Amniotic epithelial cell (primary cell): ENCODE measurements around the gene LAIR2.
"Not testable (repeated sequence)": the region's sequence is repeated elsewhere in the genome, so short reads cannot be mapped to it uniquely, and the experiment has no call there.

Source experiments
- DNase-seq: peaks from one replicate; pipeline ENCODE4 v3.0.0-alpha.2; 2010; ENCODE audit warnings: low read depth

Gene LAIR2

DNA sequence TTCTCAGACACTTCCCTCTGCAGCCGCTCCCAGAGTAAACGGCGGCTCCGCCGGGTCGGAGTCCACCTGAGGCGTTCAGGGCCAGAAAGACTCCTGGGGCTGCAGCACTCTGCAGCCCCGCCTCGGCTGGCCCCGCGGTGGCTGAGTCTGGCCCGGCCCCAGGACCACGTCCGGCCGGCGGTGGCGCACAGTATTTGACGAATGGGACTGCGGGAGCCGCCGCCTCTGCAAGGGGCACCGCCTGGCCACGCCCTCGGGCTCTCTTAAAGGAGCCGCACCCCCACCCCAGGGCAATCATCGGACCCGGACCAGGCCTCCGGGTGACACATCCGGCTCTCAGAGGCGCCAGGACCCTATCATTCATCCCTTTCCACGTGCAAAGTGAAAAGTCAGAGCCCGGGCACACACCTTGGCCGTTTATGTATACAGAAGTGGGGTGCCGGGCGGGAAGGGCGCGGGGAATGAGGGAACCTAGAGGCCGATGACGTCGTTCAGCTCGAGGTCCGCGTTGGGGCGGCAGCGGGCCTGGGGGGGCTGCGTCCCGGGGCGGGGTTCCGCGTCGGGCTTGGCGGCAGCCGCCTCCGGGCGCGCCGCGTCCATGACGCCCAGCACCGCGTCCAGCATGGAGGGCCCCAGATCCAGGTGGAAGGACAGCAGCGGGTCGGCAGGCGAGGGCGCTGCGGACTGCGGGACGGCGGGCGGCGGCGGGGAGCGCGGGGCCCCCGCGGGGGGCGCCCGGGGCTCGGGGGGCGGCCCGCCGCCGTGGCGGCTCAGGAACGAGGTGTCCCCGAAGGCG, 37.8 kb upstream of the LAIR2 start:
- peak; percentile 72 for DNase-seq

DNA sequence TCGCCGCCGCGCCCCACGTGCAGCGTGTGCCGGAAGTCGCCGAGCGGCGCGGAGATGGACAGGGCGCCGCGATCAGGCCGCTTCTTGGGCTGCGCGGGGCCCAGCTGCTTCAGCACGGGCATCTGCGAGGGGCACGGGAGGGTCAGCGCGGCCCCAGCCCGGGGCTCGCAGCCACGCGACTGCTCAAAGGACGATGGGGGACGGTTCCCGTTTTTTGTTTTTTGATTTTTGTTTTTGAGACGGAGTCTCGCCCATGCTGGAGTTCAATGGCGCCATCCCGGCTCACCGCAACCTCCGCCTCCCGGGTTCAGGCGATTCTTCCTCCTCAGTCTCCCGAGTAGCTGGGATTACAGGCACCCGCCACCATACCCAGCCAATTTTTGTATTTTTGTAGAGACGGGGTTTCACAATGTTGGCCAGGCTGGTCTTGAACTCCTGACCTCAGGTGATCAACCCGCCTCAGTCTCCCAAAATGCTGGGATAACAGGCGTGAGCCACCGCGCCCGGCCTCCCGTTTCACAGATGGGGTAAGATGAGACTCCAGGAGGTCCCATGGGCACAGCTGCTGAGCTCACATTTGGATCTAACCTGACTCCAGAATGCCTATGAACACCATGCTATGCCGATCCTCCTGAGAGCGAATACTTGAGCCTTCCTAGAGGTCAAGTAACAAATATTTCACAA, 37.1 kb upstream of the LAIR2 start:
- no peak for DNase-seq

DNA sequence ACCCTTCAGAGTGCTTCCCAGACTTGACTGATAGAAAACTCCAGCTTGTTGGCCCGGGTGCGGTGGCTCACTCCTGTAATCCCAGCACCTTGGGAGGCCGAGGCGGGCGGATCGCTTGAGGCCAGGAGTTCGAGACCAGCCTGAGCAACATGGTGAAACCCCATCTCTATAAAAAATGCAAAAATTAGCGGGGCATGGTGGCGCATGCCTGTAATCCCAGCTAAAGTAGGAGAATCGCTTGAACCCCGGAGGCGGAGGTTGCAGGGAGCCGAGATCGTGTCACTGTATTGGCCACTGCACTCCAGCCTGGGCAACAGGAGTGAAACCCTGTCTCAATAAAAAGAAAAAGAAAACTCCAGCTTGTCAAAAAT, 36.5 kb upstream of the LAIR2 start:
- not testable (repeated sequence) for DNase-seq

DNA sequence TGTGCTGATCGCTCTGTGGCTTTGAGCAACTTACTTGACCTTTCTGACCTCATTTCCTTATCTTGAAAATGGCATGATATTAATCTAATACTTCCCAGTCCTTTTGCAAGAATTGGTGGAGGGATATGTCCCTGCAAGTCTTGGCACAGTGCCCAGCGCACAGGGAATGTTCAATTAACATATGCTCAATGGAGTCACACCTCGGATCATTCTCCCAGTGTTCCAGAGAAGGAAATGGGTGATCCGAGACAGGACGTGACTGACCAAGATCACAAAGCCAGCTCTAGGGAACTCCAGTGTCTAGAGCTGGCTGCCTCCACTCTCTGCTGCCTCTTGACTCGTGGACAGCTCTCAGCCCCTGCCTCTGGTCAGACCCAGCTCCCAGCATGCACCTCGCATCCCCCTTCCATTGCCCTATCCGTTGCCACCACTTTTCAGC, 33.1 kb upstream of the LAIR2 start:
- DNase-seq = no peak

DNA sequence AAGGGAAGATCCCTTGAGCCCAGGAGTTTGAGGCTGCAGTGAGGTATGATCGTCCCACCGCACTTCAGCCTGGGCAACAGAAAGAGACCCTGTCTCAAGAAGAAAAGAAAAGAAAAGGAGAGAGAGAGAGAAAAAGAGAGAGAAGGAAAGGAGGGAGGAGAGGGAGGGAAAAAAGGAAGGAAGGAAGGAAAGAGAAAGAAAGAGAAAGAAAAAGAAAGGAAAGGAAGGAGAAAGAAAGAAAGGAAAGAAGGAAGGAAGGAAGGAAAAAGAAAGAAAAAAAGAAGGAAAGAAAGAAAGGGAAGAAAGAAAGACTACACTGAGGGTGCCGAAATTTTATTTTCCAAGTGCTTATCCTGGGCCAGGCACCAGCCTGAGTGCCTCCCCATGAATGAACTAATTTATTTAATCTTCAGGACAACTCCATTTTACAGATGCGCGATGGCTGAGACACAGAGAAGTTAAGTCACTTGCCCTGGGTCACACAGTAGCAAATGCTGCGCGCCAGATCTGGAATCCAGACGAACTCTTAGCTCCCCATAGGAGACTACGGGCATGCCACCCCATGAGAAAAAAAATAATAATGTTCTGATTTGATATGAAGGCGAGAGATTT, 32.2 kb upstream of the LAIR2 start:
- no peak for DNase-seq

DNA sequence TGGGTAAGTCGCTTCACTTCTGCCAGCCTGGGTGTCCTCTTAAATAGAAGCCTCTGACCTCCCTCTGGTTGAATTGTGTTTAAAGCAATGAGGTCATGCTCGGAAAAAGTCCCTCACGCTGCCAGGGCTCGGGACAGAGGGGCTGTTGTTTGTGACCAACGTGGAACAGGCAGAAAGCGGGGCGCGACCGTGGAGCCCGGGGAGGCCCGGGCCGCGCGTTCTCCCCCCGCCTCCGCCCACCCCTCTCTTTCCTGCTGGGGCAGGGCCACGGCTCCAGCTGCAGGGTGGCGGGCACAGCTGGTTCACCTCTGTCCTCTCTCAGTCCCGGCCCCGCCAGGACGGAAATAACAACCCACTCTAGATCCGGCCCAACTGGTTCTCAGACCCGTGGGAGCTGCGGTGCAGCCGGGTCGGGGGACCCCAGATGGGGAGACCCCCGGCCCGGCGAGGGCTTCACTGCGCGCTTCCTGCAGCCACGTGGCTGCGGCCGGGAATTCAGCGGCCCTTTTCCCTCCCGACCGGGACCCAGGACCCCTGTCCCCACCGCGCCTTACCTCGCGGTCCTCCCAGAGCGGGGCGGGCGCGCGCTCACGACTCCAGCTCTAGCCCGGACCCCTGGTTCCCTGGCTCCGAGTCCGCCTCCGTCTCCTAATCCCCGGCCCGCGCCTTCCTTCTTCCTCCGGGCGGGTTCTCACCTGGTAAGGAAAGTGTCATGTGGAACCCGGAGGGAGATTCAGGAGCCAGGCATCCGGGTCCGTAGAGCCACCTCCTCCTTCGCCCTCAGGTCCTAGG, 31.4 kb upstream of the LAIR2 start:
- no peak for DNase-seq

DNA sequence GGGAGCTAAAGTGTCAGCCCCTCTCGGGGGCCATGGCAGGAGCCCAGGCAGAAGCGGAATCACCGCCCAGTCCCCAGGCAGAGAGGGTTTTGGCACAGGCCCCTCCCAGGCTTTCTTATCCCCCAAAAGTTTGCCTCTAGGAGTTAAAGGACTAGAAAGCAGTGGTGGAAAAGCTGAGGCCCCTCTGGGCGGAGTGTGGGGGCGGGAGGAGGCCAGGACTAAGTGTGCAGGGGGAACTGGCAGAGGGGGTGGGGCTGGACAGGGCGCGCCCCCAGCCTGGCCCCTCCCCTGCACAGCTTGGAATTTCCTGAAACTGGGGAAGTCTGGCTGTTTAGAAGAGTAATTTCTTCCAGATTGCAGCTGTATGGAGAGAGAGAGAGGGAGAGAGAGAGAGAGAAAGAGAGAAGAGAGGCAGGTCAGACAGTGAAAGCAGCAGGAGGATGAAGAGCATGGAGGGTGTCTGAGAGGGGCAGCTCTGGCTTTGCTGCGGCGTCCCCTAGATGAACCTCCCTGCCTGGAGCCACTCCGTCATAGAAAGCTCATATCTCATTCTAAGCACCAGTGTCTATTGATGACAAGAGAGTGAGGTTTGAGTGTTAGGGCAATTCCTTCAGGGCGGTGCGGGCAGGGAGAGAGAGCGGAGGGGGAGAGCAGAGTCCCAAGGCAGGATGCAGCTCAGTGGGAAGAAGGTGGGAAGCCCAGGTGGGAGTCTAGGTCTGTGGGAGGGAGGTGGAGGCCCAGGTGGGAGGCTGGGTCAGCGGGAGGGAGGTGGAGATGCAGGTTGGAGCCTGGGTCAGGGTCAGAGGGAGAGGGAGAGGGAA, 29.4 kb upstream of the LAIR2 start, which contains the start of gene CDC42EP5:
Gene CDC42EP5 (minus strand): TSS at position 226 of the 821 bp plus-strand sequence. CDS start 7,749 bp downstream, outside the sequence.
- peak; percentile 78 for DNase-seq

DNA sequence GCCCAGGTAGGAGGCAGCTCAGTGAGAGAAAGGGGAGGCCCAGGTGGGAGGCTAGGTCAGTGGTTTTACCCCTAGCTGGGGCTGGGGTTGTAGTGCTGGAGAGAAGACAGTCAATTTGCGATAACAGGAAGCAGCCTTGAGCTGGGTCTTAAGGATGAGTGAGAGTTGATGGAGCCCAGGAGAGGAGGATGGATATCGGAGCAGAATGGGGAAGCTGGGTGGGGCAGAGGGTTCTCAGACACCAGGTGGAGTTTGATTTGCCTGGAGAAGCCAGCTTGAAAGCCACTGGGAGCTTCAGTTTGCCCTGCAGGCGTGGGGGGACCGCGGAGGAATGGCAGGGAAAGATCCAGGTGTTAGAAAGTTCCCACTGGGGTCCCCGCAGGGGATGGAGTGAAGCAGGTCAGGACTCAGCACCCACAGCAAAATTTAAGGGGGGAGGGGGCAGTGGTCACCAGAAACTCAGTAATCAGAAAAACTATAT, 28.7 kb upstream of the LAIR2 start:
- DNase-seq = no peak

DNA sequence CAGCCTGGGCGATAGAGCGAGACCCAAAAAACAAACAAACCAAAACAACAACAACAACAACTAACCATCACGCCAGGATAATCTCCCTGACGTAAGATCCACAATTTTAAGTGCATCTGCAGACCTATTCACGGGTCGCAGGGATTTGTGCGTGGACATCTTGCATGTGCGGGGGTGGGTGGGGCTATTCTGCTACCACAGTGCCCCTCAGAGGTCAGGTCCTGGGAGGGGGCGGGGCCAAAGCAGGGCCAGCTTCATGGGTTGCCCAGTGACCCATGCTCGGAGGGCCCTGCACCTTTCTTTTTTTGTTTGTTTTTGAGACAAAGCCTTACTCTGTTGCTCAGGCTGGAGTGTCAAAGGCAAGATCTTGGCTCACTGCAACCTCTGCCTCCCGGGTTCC, 26.9 kb upstream of the LAIR2 start:
- no peak for DNase-seq

DNA sequence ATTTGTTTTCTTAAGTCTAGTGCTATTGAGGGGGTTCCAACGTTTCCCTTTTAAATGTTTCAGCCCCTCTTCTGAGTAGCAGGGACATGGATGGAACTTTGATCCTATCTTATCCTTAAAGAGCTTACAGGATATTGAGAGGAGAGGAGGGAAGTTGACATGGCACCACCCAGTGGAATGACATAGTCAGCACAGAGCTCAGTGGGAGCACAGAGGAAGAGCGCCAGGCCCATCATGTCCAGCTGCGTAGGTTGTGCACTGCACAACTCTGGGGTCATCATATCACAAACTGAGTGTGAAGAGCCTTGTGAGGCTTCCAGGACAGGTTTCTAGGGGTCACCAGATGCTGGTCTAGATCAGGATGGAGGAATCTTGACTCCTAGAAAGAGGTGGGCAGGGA, 25.0 kb upstream of the LAIR2 start:
- no peak for DNase-seq

DNA sequence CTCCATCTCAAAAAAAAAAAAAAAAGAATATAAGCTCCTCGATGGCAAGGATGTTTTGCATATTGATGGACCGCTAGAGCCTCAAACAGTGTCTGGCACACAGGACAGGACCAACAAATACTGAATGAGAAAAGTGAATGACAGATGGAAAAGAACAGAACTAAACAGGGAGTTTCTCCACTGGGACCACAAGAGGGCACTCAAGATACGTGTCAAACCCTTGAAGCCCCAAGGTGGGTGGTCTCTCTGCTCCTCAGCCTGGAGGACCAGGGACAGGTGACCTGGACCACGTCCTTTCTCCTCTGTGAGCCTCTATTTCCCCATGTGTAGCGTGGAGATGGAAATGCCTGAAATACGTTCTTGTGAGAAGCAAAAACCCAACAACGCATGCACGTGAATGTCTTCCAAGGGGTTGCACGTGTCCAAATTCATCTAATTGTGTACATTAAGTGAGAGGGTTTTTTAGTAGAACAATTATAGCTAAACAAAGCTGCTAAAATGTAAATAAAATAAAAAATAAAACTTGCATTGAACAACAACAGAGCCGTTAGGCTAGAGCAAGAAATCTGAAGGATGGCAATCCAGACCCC, 23.9 kb upstream of the LAIR2 start:
- peak; percentile 58 for DNase-seq

DNA sequence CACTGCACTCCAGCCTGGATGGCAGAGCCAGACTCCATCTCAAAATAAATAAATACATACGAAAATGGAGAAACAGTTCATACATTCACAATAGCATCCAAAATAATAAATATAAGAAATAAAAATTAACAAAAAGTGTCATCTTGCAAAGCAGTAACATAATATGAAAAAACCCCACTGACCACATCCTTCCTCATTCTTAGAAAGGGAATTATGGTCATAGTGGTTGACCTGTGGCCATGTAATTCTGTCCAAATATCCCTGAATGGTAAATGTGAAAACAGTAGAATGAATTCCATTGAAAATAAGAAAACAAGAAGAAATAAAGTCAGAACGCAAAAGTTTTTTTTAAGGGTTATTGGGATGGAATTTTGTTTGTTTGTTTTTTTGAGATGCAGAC, 22.6 kb upstream of the LAIR2 start:
- DNase-seq = no peak

DNA sequence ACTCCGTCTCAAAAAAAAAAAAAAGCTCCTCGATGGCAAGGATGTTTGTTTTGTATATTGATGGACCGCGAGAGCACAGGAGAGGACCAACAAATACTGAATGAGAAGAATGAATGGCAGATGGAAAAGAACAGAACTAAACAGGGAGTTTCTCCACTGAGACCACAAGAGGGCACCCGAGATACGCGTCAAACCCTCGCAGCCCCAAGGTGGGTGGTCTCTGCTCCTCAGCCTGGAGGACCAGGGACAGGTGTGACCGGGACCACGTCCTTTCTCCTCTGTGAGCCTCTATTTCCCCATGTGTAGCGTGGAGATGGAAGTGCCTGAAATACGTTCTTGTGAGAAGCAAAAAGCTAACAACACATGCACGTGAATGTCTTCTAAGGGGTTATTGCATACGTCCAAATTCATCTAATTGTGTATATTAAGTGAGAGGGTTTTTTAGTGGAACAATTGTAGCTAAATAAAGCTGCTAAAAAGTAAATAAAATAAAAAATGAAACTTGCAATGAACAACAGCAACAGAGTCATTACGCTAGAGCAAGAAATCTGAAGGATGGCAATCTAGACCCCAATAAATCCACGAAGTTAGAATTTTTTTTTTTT, 21.2 kb upstream of the LAIR2 start:
- DNase-seq = peak; percentile 42

DNA sequence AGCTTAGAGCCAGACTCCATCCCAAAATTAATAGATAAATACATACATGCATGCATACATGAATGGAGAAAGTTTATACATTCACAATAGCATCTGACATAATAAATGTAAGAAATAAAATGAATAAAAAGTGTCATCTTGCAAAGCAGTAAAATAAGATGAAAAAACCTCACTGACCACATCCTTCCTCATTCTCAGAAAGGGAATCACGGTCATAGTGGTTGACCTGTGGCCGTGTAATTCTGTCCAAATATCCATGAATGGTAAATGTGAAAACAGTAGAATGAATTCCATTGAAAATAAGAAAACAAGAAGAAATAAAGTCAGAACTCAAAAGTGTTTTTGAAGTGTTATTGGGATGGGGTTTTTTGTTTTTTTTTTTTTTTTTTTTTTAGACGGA, 19.7 kb upstream of the LAIR2 start:
- DNase-seq = no peak

DNA sequence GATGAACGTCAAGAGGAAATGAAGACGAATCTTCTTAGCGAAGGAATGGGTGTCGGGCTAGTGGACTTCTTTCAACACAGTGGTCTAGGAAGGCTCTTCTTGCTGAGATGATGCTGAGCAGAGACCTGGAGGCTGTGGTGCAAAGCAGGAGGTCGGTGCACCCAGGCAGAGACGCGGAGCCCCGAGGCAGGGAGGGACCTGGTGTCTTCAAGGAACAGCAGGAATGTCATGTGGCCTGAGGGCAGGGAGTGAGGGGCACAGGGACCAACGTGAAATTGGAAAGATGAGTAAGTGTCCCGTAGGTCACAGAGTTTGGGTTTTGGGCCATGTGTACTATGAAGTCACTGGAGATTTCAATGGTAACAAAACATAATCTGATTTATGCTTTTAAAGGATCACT, 18.2 kb upstream of the LAIR2 start:
- no peak for DNase-seq

DNA sequence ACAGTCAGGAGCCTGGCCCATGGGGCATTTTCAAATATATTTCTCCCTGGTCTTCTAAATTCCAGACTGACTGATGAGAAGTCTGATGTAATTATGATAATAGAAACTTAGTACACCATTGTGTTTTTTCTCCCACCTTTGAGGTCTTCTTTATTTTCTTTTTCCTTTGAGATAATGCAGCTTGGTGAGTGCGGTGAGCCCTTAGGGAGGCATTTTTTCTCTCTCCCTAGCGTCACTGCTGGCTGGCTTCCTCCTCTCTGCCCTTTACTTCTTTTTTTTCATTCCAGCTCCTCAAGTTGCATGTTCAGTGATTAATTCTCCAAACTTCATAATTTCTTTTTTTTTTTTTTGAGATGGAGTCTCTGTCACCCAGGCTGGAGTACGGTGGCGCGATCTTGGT, 16.8 kb upstream of the LAIR2 start:
- no peak for DNase-seq

DNA sequence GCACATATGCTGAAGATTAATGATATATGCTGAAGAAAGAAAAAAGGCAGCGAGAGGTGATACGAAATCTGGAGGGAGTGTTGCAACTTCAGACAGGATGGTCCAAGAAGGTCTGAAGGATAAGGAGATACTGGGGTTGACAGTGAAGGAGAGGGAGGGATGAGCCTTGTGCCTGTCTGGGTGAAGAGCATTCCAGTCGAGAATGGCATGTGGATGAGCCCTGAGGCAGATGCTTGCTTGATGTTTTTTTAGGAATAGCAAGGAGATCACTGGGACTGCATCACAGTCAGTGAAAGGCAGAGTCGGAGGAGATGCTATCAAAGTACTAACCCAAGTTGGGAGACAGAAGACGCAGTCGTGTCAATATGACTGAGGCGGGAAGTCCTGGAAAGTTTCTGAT, 13.3 kb upstream of the LAIR2 start:
- no peak for DNase-seq

DNA sequence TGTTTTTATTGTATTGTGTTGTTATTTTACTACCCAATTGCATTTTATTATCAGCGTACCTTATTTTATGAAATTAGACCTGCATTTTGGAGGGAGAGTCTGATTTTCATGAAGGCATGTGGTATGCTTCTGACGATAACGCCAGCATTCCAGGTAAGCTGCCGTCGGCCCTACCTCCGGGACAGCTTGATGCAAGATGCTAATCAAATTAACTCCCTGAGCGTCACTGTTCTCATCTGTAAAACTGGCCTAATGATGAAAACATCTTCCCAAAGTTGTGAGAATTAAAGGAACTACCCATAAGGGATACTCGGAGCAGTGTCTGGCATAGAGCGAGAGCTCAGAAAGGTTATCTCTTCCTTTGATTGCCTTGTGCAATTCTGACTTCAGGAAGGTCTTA, 12.9 kb upstream of the LAIR2 start:
- DNase-seq = no peak

DNA sequence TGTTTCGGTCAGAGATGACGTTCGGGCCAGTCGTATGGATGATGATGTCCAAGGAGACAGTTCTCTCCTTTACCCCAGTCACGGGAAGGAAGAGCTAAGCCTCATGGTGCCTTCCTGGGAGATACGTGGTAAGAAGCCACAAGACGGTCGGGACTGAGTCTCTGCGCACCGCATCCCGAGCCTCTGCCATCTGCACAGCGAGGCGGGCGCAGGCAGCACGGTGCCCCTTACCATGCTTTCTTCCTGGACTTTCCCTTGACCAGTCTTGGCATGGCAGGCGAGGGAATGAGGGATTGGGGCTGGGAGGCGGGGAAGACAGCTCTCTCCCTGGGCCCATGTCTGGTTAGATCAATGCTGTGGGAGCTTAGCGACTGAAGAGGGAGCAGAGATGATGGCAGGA, 10.1 kb upstream of the LAIR2 start:
- no peak for DNase-seq

DNA sequence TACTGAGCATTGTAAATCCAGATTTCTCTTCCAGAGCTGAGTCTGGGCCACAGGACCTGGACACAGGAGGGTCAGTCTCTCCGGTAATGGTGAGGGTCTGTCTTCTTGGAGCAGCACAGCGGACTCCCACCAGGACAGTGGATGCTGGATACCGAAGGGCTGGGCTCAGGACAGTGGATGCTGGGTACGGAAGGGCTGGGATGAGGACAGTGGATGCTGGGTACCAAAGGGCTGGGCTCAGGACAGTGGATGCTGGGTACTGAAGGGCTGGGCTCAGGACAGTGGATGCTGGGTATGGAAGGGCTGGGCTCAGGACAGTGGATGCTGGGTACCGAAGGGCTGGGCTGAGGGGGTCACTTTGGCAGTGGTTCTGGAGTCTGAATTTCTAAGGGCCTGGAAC, 9.6 kb upstream of the LAIR2 start:
- not testable (repeated sequence) for DNase-seq
